Measurements from ENCODE around the gene QSOX2. TPM values are rescaled to one million over a fixed set of nuclear protein-coding genes. Genes with fewer than 3 reads are reported as not detected.

QSOX2 gene
- total and polyA plus RNA-seq, 2 experiments from 2014 or later, result 9.2 to 29.2 TPM

GRCh38 chr9:136278894-136279293 lies 33.3 kb upstream of the QSOX2 start:
- Mint-ChIP-seq H3K4me1 (peaks cover 4% of the 10 kb centered on the region; the same call in 1 of the 3 replicates), H3K4me3 (no peak overlapping the region), H3K9me3 (peaks cover 3% of the 10 kb centered on the region; the same call in 1 of the 3 replicates), H3K27me3 (ENCODE audit: insufficient read depth, low read depth, poor library complexity) (peaks cover 7% of the 10 kb centered on the region), H3K27ac (no peak overlapping the region), H3K36me3 (ENCODE audit: low read depth) (no peaks in the 10 kb centered on the region)
- Histone ChIP-seq H4K20me1 (replicated peaks; ENCODE audit: insufficient read depth) (no peaks in the 10 kb centered on the region), H3K36me3 (ENCODE audit: insufficient read depth) (no peaks in the 10 kb centered on the region), H3K9me2 (ENCODE audit: insufficient read depth) (no peaks in the 10 kb centered on the region), H3K27me3 (ENCODE audit: insufficient read depth) (no peaks in the 10 kb centered on the region), H3K27ac (ENCODE audit: low read depth) (no peak overlapping the region), H3K4me1 (ENCODE audit: insufficient read depth) (no peaks in the 10 kb centered on the region), H3F3A (replicated peaks; ENCODE audit: low read depth) (no peaks in the 10 kb centered on the region), H2AFZ (no peak overlapping the region), H3K4me2 (no peak overlapping the region), H3K79me2 (replicated peaks; ENCODE audit: insufficient read depth) (no peaks in the 10 kb centered on the region), H3K4me3 (no peak overlapping the region)
- TF ChIP-seq NANOG (IDR thresholded peaks at IDR 0.05; ENCODE audit: borderline replicate concordance), result no peak
- no peak for TF ChIP-seq ZNF331 (CRISPR knock-in tag; IDR thresholded peaks at IDR 0.05; ENCODE audit: low read depth)
- no peak for TF ChIP-seq REST (IDR thresholded peaks at IDR 0.05; ENCODE audit: unreplicated experiment)
- TF ChIP-seq CTCF (conservative IDR thresholded peaks at IDR 0.05; ENCODE audit: low read depth in 2 of 2), result no peak
- DNase-seq (ENCODE audit: low spot score), result no peak
- ATAC-seq, result no peak

GRCh38 chr9:136278221-136278620 lies 32.6 kb upstream of the QSOX2 start:
- no peak overlapping the region for H3K27ac ChIP-seq (ENCODE audit: low read depth)
- no peaks in the 10 kb centered on the region; the same call in 2 of the 3 replicates for H3K4me1 Mint-ChIP-seq
- no peak overlapping the region for H3K4me3 ChIP-seq
- H3K36me3 Mint-ChIP-seq (ENCODE audit: low read depth), result no peaks in the 10 kb centered on the region
- no peaks in the 10 kb centered on the region for H4K20me1 ChIP-seq (replicated peaks; ENCODE audit: insufficient read depth)
- H3K36me3 ChIP-seq (ENCODE audit: insufficient read depth), result no peaks in the 10 kb centered on the region
- no peaks in the 10 kb centered on the region for H3K79me2 ChIP-seq (replicated peaks; ENCODE audit: insufficient read depth)
- no peak for DNase-seq (ENCODE audit: low spot score)
- no peak overlapping the region for H2AFZ ChIP-seq
- H3K27me3 Mint-ChIP-seq (ENCODE audit: insufficient read depth, low read depth, poor library complexity), result peaks cover 7% of the 10 kb centered on the region
- H3K9me2 ChIP-seq (ENCODE audit: insufficient read depth), result no peaks in the 10 kb centered on the region
- peaks cover 3% of the 10 kb centered on the region; the same call in 1 of the 3 replicates for H3K9me3 Mint-ChIP-seq
- H3K4me3 Mint-ChIP-seq, result no peak overlapping the region
- H3F3A ChIP-seq (replicated peaks; ENCODE audit: low read depth), result no peaks in the 10 kb centered on the region
- H3K4me2 ChIP-seq, result no peak overlapping the region
- H3K27ac Mint-ChIP-seq, result no peak overlapping the region
- ATAC-seq, result no peak
- no peaks in the 10 kb centered on the region for H3K4me1 ChIP-seq (ENCODE audit: insufficient read depth)
- no peaks in the 10 kb centered on the region for H3K27me3 ChIP-seq (ENCODE audit: insufficient read depth)
- TF ChIP-seq EZH2 (IDR thresholded peaks at IDR 0.05; ENCODE audit: low read depth, unreplicated experiment) (no peak), CREB1 (CRISPR knock-in tag; IDR thresholded peaks at IDR 0.05; ENCODE audit: low read depth) (no peak), CTCF (conservative IDR thresholded peaks at IDR 0.05; ENCODE audit: low read depth in 2 of 2) (no peak), NANOG (IDR thresholded peaks at IDR 0.05; ENCODE audit: borderline replicate concordance) (no peak), EZH2phosphoT487 (IDR thresholded peaks at IDR 0.05; ENCODE audit: unreplicated experiment) (no peak)
